ENCODE results near the gene CCDC78.
"Not testable (repeated sequence)": the region's sequence is repeated elsewhere in the genome, so short reads cannot be mapped to it uniquely, and the experiment has no call there.

CCDC78 gene

DNA sequence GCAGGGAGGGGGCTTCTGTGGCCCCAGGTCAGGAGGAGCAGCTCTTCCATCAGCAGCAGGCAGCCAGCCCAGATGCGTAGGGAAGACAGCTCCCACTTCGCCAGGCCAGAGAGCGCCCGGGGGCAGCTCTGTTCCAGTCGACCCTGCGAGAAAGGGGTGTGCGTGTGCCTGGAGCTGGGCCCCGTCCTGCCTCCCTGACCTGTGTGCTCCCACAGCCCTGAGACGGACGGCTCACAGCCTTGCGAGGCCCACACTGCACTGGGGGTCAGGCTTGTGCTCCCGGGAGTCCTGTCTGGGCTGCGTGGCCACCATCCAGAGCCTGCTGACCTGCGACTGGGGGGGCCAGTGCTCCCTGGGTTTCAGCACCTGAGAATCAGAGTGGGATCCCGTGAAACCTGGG, 33.8 kb upstream of the CCDC78 start:
- no peak for DNase-seq (ENCODE audit: low read depth in 1 of 2, low spot score in 1 of 2)
- Histone ChIP-seq H3K4me3 (replicated peaks; ENCODE audit: insufficient read depth, low read length) (no peak overlapping the region), H3K27ac (replicated peaks) (no peak overlapping the region), H3K27me3 (ENCODE audit: insufficient read depth, poor library complexity, severe bottlenecking) (no peaks in the 10 kb centered on the region)
- TF ChIP-seq SPI1 (IDR thresholded peaks at IDR 0.05; ENCODE audit: borderline replicate concordance, low read depth) = no peak
- no peak for TF ChIP-seq GABPA (IDR thresholded peaks at IDR 0.05; ENCODE audit: low read depth)
- TF ChIP-seq, protein P1, sequence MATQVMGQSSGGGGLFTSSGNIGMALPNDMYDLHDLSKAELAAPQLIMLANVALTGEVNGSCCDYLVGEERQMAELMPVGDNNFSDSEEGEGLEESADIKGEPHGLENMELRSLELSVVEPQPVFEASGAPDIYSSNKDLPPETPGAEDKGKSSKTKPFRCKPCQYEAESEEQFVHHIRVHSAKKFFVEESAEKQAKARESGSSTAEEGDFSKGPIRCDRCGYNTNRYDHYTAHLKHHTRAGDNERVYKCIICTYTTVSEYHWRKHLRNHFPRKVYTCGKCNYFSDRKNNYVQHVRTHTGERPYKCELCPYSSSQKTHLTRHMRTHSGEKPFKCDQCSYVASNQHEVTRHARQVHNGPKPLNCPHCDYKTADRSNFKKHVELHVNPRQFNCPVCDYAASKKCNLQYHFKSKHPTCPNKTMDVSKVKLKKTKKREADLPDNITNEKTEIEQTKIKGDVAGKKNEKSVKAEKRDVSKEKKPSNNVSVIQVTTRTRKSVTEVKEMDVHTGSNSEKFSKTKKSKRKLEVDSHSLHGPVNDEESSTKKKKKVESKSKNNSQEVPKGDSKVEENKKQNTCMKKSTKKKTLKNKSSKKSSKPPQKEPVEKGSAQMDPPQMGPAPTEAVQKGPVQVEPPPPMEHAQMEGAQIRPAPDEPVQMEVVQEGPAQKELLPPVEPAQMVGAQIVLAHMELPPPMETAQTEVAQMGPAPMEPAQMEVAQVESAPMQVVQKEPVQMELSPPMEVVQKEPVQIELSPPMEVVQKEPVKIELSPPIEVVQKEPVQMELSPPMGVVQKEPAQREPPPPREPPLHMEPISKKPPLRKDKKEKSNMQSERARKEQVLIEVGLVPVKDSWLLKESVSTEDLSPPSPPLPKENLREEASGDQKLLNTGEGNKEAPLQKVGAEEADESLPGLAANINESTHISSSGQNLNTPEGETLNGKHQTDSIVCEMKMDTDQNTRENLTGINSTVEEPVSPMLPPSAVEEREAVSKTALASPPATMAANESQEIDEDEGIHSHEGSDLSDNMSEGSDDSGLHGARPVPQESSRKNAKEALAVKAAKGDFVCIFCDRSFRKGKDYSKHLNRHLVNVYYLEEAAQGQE (IDR thresholded peaks at IDR 0.05; ENCODE audit: insufficient replicate concordance, low read depth) = no peak
- TF ChIP-seq, protein P2, sequence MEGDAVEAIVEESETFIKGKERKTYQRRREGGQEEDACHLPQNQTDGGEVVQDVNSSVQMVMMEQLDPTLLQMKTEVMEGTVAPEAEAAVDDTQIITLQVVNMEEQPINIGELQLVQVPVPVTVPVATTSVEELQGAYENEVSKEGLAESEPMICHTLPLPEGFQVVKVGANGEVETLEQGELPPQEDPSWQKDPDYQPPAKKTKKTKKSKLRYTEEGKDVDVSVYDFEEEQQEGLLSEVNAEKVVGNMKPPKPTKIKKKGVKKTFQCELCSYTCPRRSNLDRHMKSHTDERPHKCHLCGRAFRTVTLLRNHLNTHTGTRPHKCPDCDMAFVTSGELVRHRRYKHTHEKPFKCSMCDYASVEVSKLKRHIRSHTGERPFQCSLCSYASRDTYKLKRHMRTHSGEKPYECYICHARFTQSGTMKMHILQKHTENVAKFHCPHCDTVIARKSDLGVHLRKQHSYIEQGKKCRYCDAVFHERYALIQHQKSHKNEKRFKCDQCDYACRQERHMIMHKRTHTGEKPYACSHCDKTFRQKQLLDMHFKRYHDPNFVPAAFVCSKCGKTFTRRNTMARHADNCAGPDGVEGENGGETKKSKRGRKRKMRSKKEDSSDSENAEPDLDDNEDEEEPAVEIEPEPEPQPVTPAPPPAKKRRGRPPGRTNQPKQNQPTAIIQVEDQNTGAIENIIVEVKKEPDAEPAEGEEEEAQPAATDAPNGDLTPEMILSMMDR (IDR thresholded peaks at IDR 0.05; ENCODE audit: insufficient read depth, low read length) = no peak
- no peak for TF ChIP-seq POLR2AphosphoS5 (IDR thresholded peaks at IDR 0.05; ENCODE audit: low read depth)

DNA sequence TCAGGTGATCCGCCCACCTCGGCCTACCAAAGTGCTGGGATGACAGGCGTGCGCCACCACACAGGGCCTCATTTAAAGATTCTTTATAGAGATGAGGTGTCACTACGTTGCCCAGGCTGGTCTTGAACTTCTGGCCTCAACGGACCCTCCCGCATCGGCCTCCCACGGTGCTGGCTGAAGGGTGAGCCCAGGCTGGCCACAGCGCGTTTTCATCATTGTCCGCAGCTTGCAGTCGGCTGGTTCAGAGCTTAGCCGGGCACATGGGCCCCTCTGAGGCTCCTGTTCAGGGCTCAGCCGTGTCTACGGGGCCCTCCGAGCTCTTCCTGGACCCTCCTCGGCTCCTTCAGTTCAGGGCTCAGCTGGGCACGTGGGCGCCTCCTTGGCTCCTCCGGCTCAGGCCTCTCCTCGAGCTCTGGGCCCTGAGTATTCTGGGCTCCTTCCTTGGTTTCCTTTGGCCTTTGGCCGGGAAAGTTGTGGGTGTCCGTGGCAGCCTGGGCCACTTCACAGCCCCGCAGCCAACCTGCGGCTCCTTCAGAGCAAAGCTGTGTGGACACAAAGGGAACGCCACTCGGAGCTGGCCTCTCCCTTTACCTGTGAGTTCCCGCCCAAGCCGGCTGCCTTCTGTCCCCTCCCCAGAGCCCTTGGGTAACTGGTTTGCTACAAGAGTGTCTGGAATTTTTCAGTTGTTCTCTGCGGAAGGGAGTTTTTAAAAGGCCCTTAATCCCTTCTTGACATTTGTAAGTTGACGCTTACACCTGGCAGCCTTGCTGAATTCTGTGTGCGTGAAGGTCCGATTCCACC, 33.1 kb upstream of the CCDC78 start:
- H3K27ac ChIP-seq (replicated peaks) = no peak overlapping the region
- no peak overlapping the region for H3K4me3 ChIP-seq (replicated peaks; ENCODE audit: insufficient read depth, low read length)
- H3K27me3 ChIP-seq (ENCODE audit: insufficient read depth, poor library complexity, severe bottlenecking) = no peaks in the 10 kb centered on the region
- DNase-seq (ENCODE audit: low read depth in 1 of 2, low spot score in 1 of 2) = no peak
- TF ChIP-seq SPI1 (IDR thresholded peaks at IDR 0.05; ENCODE audit: borderline replicate concordance, low read depth) = no peak

DNA sequence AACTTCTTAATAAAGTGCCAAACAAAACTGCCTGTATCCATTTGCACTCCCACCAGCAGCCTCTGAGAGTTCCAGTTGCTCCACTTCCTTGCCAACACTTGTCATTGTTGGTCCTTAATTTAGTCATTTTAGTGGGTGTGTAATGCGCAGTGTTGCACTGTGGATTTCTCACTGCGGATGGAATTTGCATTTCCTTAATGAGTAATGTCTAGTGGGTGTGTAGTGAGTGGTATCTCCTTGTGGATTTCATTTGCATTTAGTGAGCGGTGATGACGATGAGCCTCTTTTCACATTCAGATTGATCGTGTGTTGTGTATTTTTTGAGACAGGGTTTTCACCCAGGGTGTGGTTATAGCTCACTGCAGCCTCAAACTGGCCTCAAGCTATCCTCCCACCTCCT, 30.2 kb upstream of the CCDC78 start:
- DNase-seq (ENCODE audit: low read depth in 1 of 2, low spot score in 1 of 2) = no peak
- H3K27ac ChIP-seq (replicated peaks) = no peak overlapping the region
- no peak for TF ChIP-seq POLR2AphosphoS5 (IDR thresholded peaks at IDR 0.05; ENCODE audit: low read depth)
- TF ChIP-seq, protein P2 (IDR thresholded peaks at IDR 0.05; ENCODE audit: insufficient read depth, low read length) = no peak
- TF ChIP-seq, protein P1 (IDR thresholded peaks at IDR 0.05; ENCODE audit: insufficient replicate concordance, low read depth) = no peak
- no peak overlapping the region for H3K4me3 ChIP-seq (replicated peaks; ENCODE audit: insufficient read depth, low read length)
- no peaks in the 10 kb centered on the region for H3K27me3 ChIP-seq (ENCODE audit: insufficient read depth, poor library complexity, severe bottlenecking)

DNA sequence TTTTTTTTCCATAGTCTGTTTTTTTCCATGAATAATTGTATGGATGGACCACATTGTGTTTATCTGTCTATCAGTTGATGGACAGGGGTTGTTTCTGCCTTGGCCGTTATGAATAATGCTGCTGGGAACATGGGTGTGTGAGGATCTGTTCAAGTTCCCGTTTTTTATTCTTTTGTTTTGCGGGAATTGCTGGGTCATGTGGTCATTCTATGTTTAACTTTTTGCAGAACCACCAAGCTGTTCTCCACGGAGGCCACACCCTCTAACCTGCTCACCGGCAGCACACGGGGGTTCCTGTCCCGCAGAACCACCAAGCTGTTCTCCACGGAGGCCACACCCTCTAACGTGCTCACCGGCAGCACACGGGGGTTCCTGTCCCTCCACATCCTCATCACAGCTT, 28.4 kb upstream of the CCDC78 start:
- no peak overlapping the region for H3K27ac ChIP-seq (replicated peaks)

DNA sequence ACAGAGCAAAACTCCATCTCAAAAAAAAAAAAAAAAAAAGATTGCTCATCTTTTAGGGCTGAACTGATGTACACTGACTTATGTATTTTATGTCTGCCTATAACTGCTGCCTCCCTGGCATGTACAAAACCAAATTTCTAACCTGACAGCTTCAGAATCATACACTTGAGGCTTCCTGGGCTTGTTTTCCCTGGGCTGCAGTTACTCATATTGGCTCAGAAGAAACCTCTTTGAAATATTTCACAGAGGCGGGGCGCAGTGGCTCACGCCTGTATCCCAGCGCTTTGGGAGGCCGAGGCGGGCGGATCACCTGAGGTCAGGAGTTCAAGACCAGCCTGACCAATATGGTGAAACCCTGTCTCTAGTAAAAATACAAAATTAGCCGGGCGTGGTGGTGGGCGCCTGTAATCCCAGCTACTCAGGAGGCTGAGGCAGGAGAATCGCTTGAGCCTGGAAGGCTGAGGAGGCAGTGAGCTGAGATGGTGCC, 27.9 kb upstream of the CCDC78 start:
- not testable (repeated sequence) for DNase-seq (ENCODE audit: low read depth in 1 of 2, low spot score in 1 of 2); H3K27me3 ChIP-seq (ENCODE audit: insufficient read depth, poor library complexity, severe bottlenecking)

More for the DNA sequence above, 28.4 kb upstream of the CCDC78 start:
- peak; percentile 40; the same call in 1 of the 2 replicates for TF ChIP-seq SPI1 (IDR thresholded peaks at IDR 0.05; ENCODE audit: borderline replicate concordance, low read depth)
- TF ChIP-seq POLR2AphosphoS5 (IDR thresholded peaks at IDR 0.05; ENCODE audit: low read depth) = no peak
- TF ChIP-seq GABPA (IDR thresholded peaks at IDR 0.05; ENCODE audit: low read depth) = no peak
- peak in 1 of 2 experiments; percentile 71 for DNase-seq (ENCODE audit: low read depth in 1 of 2, low spot score in 1 of 2)
- Histone ChIP-seq H3K4me3 (replicated peaks; ENCODE audit: insufficient read depth, low read length) (no peak overlapping the region), H3K27me3 (ENCODE audit: insufficient read depth, poor library complexity, severe bottlenecking) (no peaks in the 10 kb centered on the region)

More for the DNA sequence above, 27.9 kb upstream of the CCDC78 start:
- not testable (repeated sequence) for H3K27ac ChIP-seq (replicated peaks); H3K4me3 ChIP-seq (replicated peaks; ENCODE audit: insufficient read depth, low read length)

Data from HL-60 (cell line).